AML-193 (cell line): ENCODE results near the gene RALGAPA2.
"Not testable (repeated sequence)": the region's sequence is repeated elsewhere in the genome, so short reads cannot be mapped to it uniquely, and the experiment has no call there.

Experiments used
- DNase-seq, 2 experiments: peaks; one replicate each; lab custom pipeline; 2025; lab: John Stamatoyannopoulos, UW

RALGAPA2 gene

GRCh38 chr20:20573797-20574196 is 138.6 kb downstream of the RALGAPA2 start:
- DNase-seq, result no peak

GRCh38 chr20:20571068-20571780 is 141.2 kb downstream of the RALGAPA2 start:
- DNase-seq, result no peak

GRCh38 chr20:20568604-20569205 is 143.7 kb downstream of the RALGAPA2 start:
- peak in 1 of 2 experiments; percentile 5 for DNase-seq

- no peak for DNase-seq
Measured at GRCh38 chr20:20567712-20568111, 144.7 kb downstream of the RALGAPA2 start.

GRCh38 chr20:20566516-20566915 is 145.9 kb downstream of the RALGAPA2 start:
- no peak for DNase-seq

GRCh38 chr20:20564279-20564678 is 148.2 kb downstream of the RALGAPA2 start:
- no peak for DNase-seq

GRCh38 chr20:20562507-20562906 is 149.9 kb downstream of the RALGAPA2 start:
- DNase-seq, result no peak

GRCh38 chr20:20561841-20562240 is 150.6 kb downstream of the RALGAPA2 start:
- DNase-seq, result no peak

- DNase-seq, result no peak
Measured at GRCh38 chr20:20561172-20561571, 151.3 kb downstream of the RALGAPA2 start.

- no peak for DNase-seq
Measured at GRCh38 chr20:20557406-20557805, 155.0 kb downstream of the RALGAPA2 start.

- no peak for DNase-seq
Measured at GRCh38 chr20:20555838-20556237, 156.6 kb downstream of the RALGAPA2 start.

- no peak for DNase-seq
Measured at GRCh38 chr20:20554951-20555350, 157.5 kb downstream of the RALGAPA2 start.

- no peak for DNase-seq
Measured at GRCh38 chr20:20553541-20553940, 158.9 kb downstream of the RALGAPA2 start.

GRCh38 chr20:20552076-20552475 is 160.4 kb downstream of the RALGAPA2 start:
- DNase-seq, result no peak

- no peak for DNase-seq
Measured at GRCh38 chr20:20551409-20551808, 161.0 kb downstream of the RALGAPA2 start.

GRCh38 chr20:20549704-20550103 is 162.7 kb downstream of the RALGAPA2 start:
- DNase-seq, result peak in 1 of 2 experiments; percentile 18

- DNase-seq, result no peak
Measured at GRCh38 chr20:20549267-20549612, 163.2 kb downstream of the RALGAPA2 start.

GRCh38 chr20:20548527-20549266 is 163.7 kb downstream of the RALGAPA2 start:
- no peak for DNase-seq

GRCh38 chr20:20547876-20548266 is 164.6 kb downstream of the RALGAPA2 start:
- DNase-seq, result no peak

GRCh38 chr20:20547221-20547875 is 165.1 kb downstream of the RALGAPA2 start:
- peak in 1 of 2 experiments; percentile 19 for DNase-seq

GRCh38 chr20:20546402-20546801 is 166.0 kb downstream of the RALGAPA2 start:
- DNase-seq, result no peak

- not testable (repeated sequence) for DNase-seq
Measured at GRCh38 chr20:20543348-20543747, 169.1 kb downstream of the RALGAPA2 start.
